A673 (cell line): ENCODE measurements around the gene SLC2A8.

ENCODE experiments used
- CTCF ChIP-seq: fragments of 300-800, 200-600 bp; sonication (generic); conservative IDR thresholded peaks from 2 replicates; pipeline ENCODE4 v1.5.1; 2017; ENCODE audit warnings: low read depth, mild to moderate bottlenecking, antibody characterized with exemption, low read length, moderate library complexity, mixed read lengths
- EZH2 ChIP-seq: fragments of 200-600 bp; sonication (generic); IDR thresholded peaks from 2 replicates; pipeline ENCODE4 v1.6.1; 2017; ENCODE audit warnings: borderline replicate concordance, low read depth, mild to moderate bottlenecking, mixed read lengths, antibody characterized with exemption, low read length; ENCODE audit not compliant: poor library complexity, severe bottlenecking

DNA sequence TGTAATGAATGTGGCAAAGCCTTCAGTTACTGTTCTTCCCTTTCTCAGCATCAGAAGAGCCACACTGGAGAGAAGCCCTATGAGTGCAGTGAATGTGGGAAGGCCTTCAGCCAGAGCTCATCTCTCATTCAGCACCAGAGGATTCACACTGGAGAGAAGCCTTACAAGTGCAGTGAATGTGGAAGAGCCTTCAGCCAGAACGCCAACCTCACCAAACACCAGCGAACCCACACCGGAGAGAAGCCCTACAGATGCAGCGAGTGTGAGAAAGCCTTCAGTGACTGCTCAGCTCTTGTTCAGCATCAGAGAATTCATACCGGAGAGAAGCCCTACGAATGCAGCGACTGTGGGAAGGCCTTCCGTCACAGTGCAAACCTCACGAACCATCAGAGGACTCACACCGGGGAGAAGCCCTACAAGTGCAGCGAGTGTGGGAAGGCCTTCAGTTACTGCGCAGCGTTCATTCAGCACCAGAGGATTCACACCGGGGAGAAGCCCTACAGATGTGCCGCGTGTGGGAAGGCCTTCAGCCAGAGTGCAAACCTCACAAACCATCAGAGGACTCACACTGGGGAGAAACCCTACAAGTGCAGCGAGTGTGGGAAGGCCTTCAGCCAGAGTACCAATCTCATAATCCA, 47.4 kb downstream of the SLC2A8 start:
- no peak for TF ChIP-seq CTCF
- TF ChIP-seq EZH2 = no peak
